HepG2 (cell line): Measurements from ENCODE around the gene CCSER1. TPM values are rescaled to one million over a fixed set of nuclear protein-coding genes. Genes with fewer than 3 reads are reported as not detected.

Experiments used
- ATAC-seq: fragments of 200-7000 bp; cut with Tn5 transposase; 3 replicates; pipeline ENCODE4 v1.9.1; 2020; ENCODE audit warnings: mild to moderate bottlenecking, moderate library complexity
- BruUV-seq: library from RNA; stranded (reverse); fragments of 400-500 nt; replicated peaks from 2 replicates; lab custom pipeline; 2021; lab: Mats Ljungman, UMichigan
- CTCF ChIA-PET: fragments of 300-600 bp; formaldehyde crosslinking; extraction: SDS; loops from one replicate; lab custom pipeline; 2021; ENCODE audit warnings: low total read pairs, inconsistent platforms, low intra/inter-chr PET ratio; lab: Yijun Ruan, JAX
- POLR2A ChIA-PET: fragments of 350-600 bp; sonication (Branson Sonifier 250); formaldehyde crosslinking; loops from one replicate; lab custom pipeline; 2020; ENCODE audit warnings: antibody characterized with exemption, inconsistent platforms; lab: Yijun Ruan, JAX
- DNase-seq: peaks from one replicate; pipeline ENCODE4 v3.0.0-alpha.2; 2015; ENCODE audit warnings: low spot score
- FAIRE-seq: peaks from 3 replicates; lab custom pipeline; 2011; peaks lifted over from hg19 to GRCh38; lab: Jason Lieb, UNC
- H2AFZ ChIP-seq: one replicate; pipeline ENCODE4 v1.6.1; 2011; ENCODE audit warnings: low read length, inconsistent platforms
- H3K27ac ChIP-seq: fragments of 300-600 bp; 3 replicates; pipeline ENCODE4 v1.8.0; 2011; ENCODE audit warnings: mixed run types, mild to moderate bottlenecking, mixed read lengths, low read length, inconsistent platforms; ENCODE audit not compliant: insufficient read depth; ENCODE audit errors: extremely low read length
- H3K27me3 ChIP-seq, 2 experiments: fragments of 200-600 bp in 1 of 2; 2 replicates in 1 of 2; 3 replicates in 1 of 2; pipeline versions ENCODE4 v1.6.0 to v1.8.0; 2011; ENCODE audit warnings: low read length in 2 of 2, mild to moderate bottlenecking in 2 of 2, moderate library complexity in 2 of 2, inconsistent platforms in 1 of 2; ENCODE audit not compliant: insufficient read depth in 2 of 2, control insufficient read depth in 1 of 2
- H3K36me3 ChIP-seq, 2 experiments: fragments of 200-600 bp in 1 of 2; replicated peaks in 1 of 2; 2 replicates in 1 of 2; 3 replicates in 1 of 2; pipeline versions ENCODE4 v1.5.1 to v1.8.0; 2011; ENCODE audit warnings: low read length in 2 of 2, inconsistent platforms in 1 of 2; ENCODE audit not compliant: insufficient read depth in 2 of 2, control insufficient read depth in 1 of 2
- H3K4me1 ChIP-seq: 2 replicates; pipeline ENCODE4 v1.5.1; 2012; ENCODE audit warnings: low read length, inconsistent platforms; ENCODE audit not compliant: insufficient read depth
- H3K4me2 ChIP-seq: 2 replicates; pipeline ENCODE4 v1.6.0; 2011; ENCODE audit warnings: low read depth, low read length, inconsistent platforms
- H3K4me3 ChIP-seq, 3 experiments: fragments of 200-600 bp in 1 of 3; sonication (generic), shearing (Covaris generic) in 1 of 3; replicated peaks in 1 of 3; 2 replicates each; pipeline ENCODE4 v1.5.1; 2011 to 2016; ENCODE audit warnings: low read length in 3 of 3, inconsistent platforms in 2 of 3, low read depth in 2 of 3, mild to moderate bottlenecking in 2 of 3, control low read depth in 1 of 3, mixed read lengths in 1 of 3; ENCODE audit not compliant: insufficient read depth in 1 of 3
- H3K79me2 ChIP-seq: one replicate; pipeline ENCODE4 v1.6.1; 2011; ENCODE audit warnings: low read length, inconsistent platforms; ENCODE audit not compliant: insufficient read depth
- H3K9ac ChIP-seq: 2 replicates; pipeline ENCODE4 v1.6.0; 2011; ENCODE audit warnings: mild to moderate bottlenecking, low read depth, low read length, inconsistent platforms; ENCODE audit not compliant: insufficient read depth
- H3K9me3 ChIP-seq: 2 replicates; pipeline ENCODE4 v1.5.1; 2012; ENCODE audit warnings: mild to moderate bottlenecking, low read length
- H4K20me1 ChIP-seq: 2 replicates; pipeline ENCODE4 v1.6.0; 2011; ENCODE audit warnings: inconsistent platforms, mild to moderate bottlenecking, low read length, moderate library complexity; ENCODE audit not compliant: insufficient read depth
- BCL6 ChIP-seq: IDR thresholded peaks from 2 replicates; pipeline ENCODE4 v1.6.1; 2016; ENCODE audit warnings: missing genetic modification reagents, missing compliant biosample characterization
- ERF ChIP-seq: IDR thresholded peaks from 2 replicates; pipeline ENCODE4 v1.6.1; 2018; ENCODE audit warnings: missing biosample characterization, missing genetic modification reagents
- FOXP1 ChIP-seq, 2 experiments: fragments of 450-650 bp in 1 of 2; IDR thresholded peaks; 2 replicates each; pipeline ENCODE4 v1.6.1; 2017 to 2018; ENCODE audit warnings: antibody characterized with exemption in 1 of 2
- HDAC6 ChIP-seq: fragments of 200-600 bp; sonication (generic); IDR thresholded peaks from 2 replicates; pipeline ENCODE4 v1.7.0; 2017; ENCODE audit warnings: mild to moderate bottlenecking, antibody characterized with exemption, low read length, low read depth
- IKZF1 ChIP-seq: fragments of 450-650 bp; IDR thresholded peaks from 2 replicates; pipeline ENCODE4 v1.7.1; 2016
- PCBP1 ChIP-seq: fragments of 200-400 bp; formaldehyde crosslinking; IDR thresholded peaks from 2 replicates; pipeline ENCODE4 v1.6.1; 2017; ENCODE audit warnings: mild to moderate bottlenecking, low read depth, low read length, borderline replicate concordance
- PHF20 ChIP-seq: sonication (generic); formaldehyde crosslinking; IDR thresholded peaks from 2 replicates; pipeline ENCODE4 v1.5.0; 2020; ENCODE audit warnings: mild to moderate bottlenecking, missing genetic modification reagents
- SAP130 ChIP-seq: IDR thresholded peaks from 2 replicates; pipeline ENCODE4 v1.6.1; 2016; ENCODE audit warnings: low read depth
- SMAD3 ChIP-seq: sonication (generic); formaldehyde crosslinking; IDR thresholded peaks from 2 replicates; pipeline ENCODE4 v1.4.0; 2020; ENCODE audit warnings: missing genetic modification reagents
- SMYD3 ChIP-seq: sonication (generic); formaldehyde crosslinking; IDR thresholded peaks from 2 replicates; pipeline ENCODE4 v1.8.1; 2023; ENCODE audit warnings: mild to moderate bottlenecking, missing genetic modification reagents
- ZBTB49 ChIP-seq: sonication (generic); formaldehyde crosslinking; IDR thresholded peaks from 2 replicates; pipeline ENCODE4 v1.4.0; 2020; ENCODE audit warnings: missing genetic modification reagents, borderline replicate concordance
- ZNF136 ChIP-seq: sonication (generic); formaldehyde crosslinking; IDR thresholded peaks from 2 replicates; pipeline ENCODE4 v1.8.1; 2022; ENCODE audit warnings: low read depth, mild to moderate bottlenecking, moderate library complexity, missing genetic modification reagents
- ZNF691 ChIP-seq: sonication (generic); formaldehyde crosslinking; IDR thresholded peaks from 2 replicates; pipeline ENCODE4 v1.4.0; 2020; ENCODE audit warnings: missing genetic modification reagents, low read depth, mild to moderate bottlenecking, borderline replicate concordance
- WGBS: methylation state at CpG from one replicate; pipeline ENCODE4 v1.1.6; 2017; ENCODE audit warnings: low lambda C conversion rate; 5-methylcytosine and 5-hydroxymethylcytosine counted together
- in situ Hi-C: cut with HindIII; loops from 2 replicates; pipeline ENCODE4 v1.10.0; 2017; ENCODE audit warnings: low pct_unique_long_range_greater_than_20kb; ENCODE audit not compliant: extremely low pct_ligation_motif_present
- intact Hi-C: fragments of 100-400 bp; cut with micrococcal nuclease; formaldehyde crosslinking; loops from one replicate; pipeline ENCODE4 v1.10.0; 2022; ENCODE audit not compliant: unreplicated experiment
- polyA plus RNA-seq, 8 experiments: library from polyadenylated mRNA; depleted of rRNA in 3 of 8; stranded (reverse) in 7 of 8; unstranded in 1 of 8; fragments of >200 nt; fragmentation: Illumina TruSeq in 4 of 8; extraction: Trizol in 4 of 8; gene quantifications; 2 replicates each; pipeline versions ENCODE4 v1.2.1 to v1.2.3, GENCODE V29; 2011 to 2016; ENCODE audit warnings: low read depth in 4 of 8, missing spikeins in 1 of 8, mixed read lengths in 1 of 8; ENCODE audit not compliant: insufficient read depth in 1 of 8
- total RNA-seq, 5 experiments: library from RNA; depleted of rRNA; stranded (reverse); fragments of >200 nt; fragmentation: Illumina TruSeq; extraction: Trizol; gene quantifications; 2 replicates each; pipeline ENCODE4 v1.2.3, GENCODE V29; 2016; ENCODE audit warnings: low read depth in 1 of 5
- TF ChIP-seq, protein P1 (sequence below): sonication (generic); formaldehyde crosslinking; IDR thresholded peaks from 2 replicates; pipeline ENCODE4 v1.5.0; 2020; ENCODE audit warnings: missing genetic modification reagents

The CCSER1 gene
- total and polyA plus RNA-seq, 2 of the 13 experiments (the other 11 are each of a cell fraction or from before 2014, with no cell fraction given), result not detected

DNA sequence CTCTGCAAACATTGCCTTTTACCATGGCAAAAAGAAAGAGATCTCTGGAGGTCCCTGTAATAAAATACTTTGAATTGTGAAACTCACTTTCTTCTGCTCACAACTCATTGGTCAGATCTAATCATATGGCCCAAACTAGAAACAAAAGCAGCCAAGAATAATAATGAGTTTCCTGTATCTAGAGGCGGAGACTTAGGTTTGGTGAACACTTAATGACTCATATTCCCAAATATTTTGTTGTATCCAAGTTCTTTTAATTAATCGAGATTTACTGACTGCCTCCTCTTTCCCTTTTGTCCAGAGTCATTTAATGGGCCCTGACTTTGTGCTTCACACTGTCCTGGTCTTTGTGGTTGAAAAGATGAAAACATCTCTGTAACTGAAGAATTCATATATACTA, 190.6 kb downstream of the CCSER1 start:
- no peak overlapping the region for H3K4me3 ChIP-seq
- H4K20me1 ChIP-seq, result no peaks in the 10 kb centered on the region
- intact Hi-C loops, result loop anchor here (5.0 kb wide), 1 partner anchor 800 kb away; no protein-coding TSS in a partner anchor
- TF ChIP-seq BCL6, result no peak
- no peak for TF ChIP-seq HDAC6
- TF ChIP-seq PHF20, result no peak
- no peak for TF ChIP-seq ZNF691
- TF ChIP-seq SAP130, result no peak
- TF ChIP-seq, all 625 proteins: peak for 0
- FAIRE-seq (no peak), DNase-seq (no peak), ATAC-seq (no peak)
- H2AFZ ChIP-seq, result no peak overlapping the region
- ChIA-PET CTCF (no interaction called here), POLR2A (no interaction called here)
- no peaks in the 10 kb centered on the region for H3K9me3 ChIP-seq
- in situ Hi-C loops, result no loop called here
- H3K4me1 ChIP-seq, result no peaks in the 10 kb centered on the region
- 0% methylated on average over 2 of the region's 2 CpGs for WGBS
- no peak overlapping the region for H3K27ac ChIP-seq
- no peak overlapping the region for H3K4me2 ChIP-seq
- no peaks in the 10 kb centered on the region; a peak in 1 of 5 replicates for H3K27me3 ChIP-seq
- no peaks in the 10 kb centered on the region for H3K36me3 ChIP-seq
- H3K79me2 ChIP-seq, result no peaks in the 10 kb centered on the region
- H3K9ac ChIP-seq, result no peak overlapping the region
- no TSS peak for BruUV-seq

GRCh38 chr4:90318193-90318592, 191.0 kb downstream of the CCSER1 start:
- Histone ChIP-seq H3K9me3 (no peaks in the 10 kb centered on the region), H3K27me3 (no peaks in the 10 kb centered on the region; a peak in 1 of 5 replicates), H3K4me2 (no peak overlapping the region), H3K4me1 (no peaks in the 10 kb centered on the region), H3K27ac (no peak overlapping the region), H3K9ac (no peak overlapping the region), H3K79me2 (no peaks in the 10 kb centered on the region), H2AFZ (no peak overlapping the region), H4K20me1 (no peaks in the 10 kb centered on the region)
- in situ Hi-C loops, result no loop called here
- intact Hi-C loops, result loop anchor here (5.0 kb wide), 1 partner anchor 799 kb away; no protein-coding TSS in a partner anchor
- ChIA-PET POLR2A (no interaction called here), CTCF (no interaction called here)
- TF ChIP-seq SMAD3 (no peak), SMYD3 (CRISPR knock-in tag) (no peak), IKZF1 (no peak), ERF (CRISPR knock-in tag) (no peak), PCBP1 (no peak), ZBTB49 (CRISPR knock-in tag) (no peak), FOXP1 (IDR thresholded peaks at IDR 0.05) (no peak), FOXP1 (CRISPR knock-in tag; IDR thresholded peaks at IDR 0.05) (no peak), ZNF136 (CRISPR knock-in tag) (no peak)
- TF ChIP-seq, protein P1, sequence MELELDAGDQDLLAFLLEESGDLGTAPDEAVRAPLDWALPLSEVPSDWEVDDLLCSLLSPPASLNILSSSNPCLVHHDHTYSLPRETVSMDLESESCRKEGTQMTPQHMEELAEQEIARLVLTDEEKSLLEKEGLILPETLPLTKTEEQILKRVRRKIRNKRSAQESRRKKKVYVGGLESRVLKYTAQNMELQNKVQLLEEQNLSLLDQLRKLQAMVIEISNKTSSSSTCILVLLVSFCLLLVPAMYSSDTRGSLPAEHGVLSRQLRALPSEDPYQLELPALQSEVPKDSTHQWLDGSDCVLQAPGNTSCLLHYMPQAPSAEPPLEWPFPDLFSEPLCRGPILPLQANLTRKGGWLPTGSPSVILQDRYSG (CRISPR knock-in tag), result no peak
- TF ChIP-seq, all 625 proteins: peak for 0
- DNase-seq, result no peak
- no TSS peak for BruUV-seq
- FAIRE-seq, result no peak
- WGBS, result 0% methylated on average over 2 of the region's 2 CpGs
- no peak for ATAC-seq
- Histone ChIP-seq H3K4me3 (no peak overlapping the region), H3K36me3 (no peaks in the 10 kb centered on the region)
